ENCODE data around the gene JPT1. TPM values are rescaled to one million over a fixed set of nuclear protein-coding genes. Genes with fewer than 3 reads are reported as not detected.
A peak's percentile ranks its signal among the peaks of the same experiment; 100 is the strongest.

JPT1 gene
- total and polyA plus RNA-seq, 2 donors (not counting 3 experiments of a cell fraction or from before 2014, with no cell fraction given), result 212 to 352 TPM

- peak overlapping the region; percentile 99 for H3K4me2 ChIP-seq (ENCODE audit: insufficient read depth, low read length)
- POLR2A ChIA-PET, result no interaction called here
Measured at GRCh38 chr17:75181110-75181509, 26.8 kb upstream of the JPT1 start.

More at GRCh38 chr17:75181110-75181509, 26.8 kb upstream of the JPT1 start:
- no peak for TF ChIP-seq CTCF (IDR thresholded peaks at IDR 0.05; ENCODE audit: extremely low read depth in 1 of 2, insufficient read depth in 1 of 2, low read depth in 1 of 2, low read length in 2 of 2)
- no peak for TF ChIP-seq GATA2 (IDR thresholded peaks at IDR 0.05; ENCODE audit: insufficient read depth, insufficient read length, low read depth, low read length)
- TF ChIP-seq POLR2AphosphoS5 (IDR thresholded peaks at IDR 0.05; ENCODE audit: insufficient read depth, low read depth, low read length), result no peak
- TF ChIP-seq JUN (IDR thresholded peaks at IDR 0.05; ENCODE audit: borderline replicate concordance, insufficient read depth, insufficient read length, low read depth), result no peak
- no peak for TF ChIP-seq EZH2 (IDR thresholded peaks at IDR 0.05; ENCODE audit: borderline replicate concordance, low read depth, low read length, severe bottlenecking)
- TF ChIP-seq, protein P1, sequence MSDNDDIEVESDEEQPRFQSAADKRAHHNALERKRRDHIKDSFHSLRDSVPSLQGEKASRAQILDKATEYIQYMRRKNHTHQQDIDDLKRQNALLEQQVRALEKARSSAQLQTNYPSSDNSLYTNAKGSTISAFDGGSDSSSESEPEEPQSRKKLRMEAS (IDR thresholded peaks at IDR 0.05; ENCODE audit: insufficient read depth, insufficient read length), result no peak
- Histone ChIP-seq H3K4me3 (replicated peaks in 1 of 3; ENCODE audit: insufficient read depth in 1 of 3, low read depth in 1 of 3, low read length in 3 of 3) (peak overlapping the region; percentile 69 to 95 (median 88)), H2AFZ (ENCODE audit: low read depth, low read length) (no peak overlapping the region), H4K20me1 (replicated peaks; ENCODE audit: control insufficient read depth, extremely low read depth, insufficient read depth, low read length) (peaks cover 5% of the 10 kb centered on the region), H3K27ac (ENCODE audit: insufficient read depth, low read depth, low read length) (no peak overlapping the region), H3K36me3 (ENCODE audit: control insufficient read depth in 2 of 2, extremely low read depth in 1 of 2, insufficient read depth in 2 of 2, low read length in 2 of 2) (peaks cover 5 to 7% of the 10 kb centered on the region in 2 experiments), H3K9ac (replicated peaks; ENCODE audit: extremely low read depth, insufficient read depth, low read length) (peak overlapping the region; percentile 96), H3K79me2 (ENCODE audit: control insufficient read depth, insufficient read depth, low read length) (peaks cover 59% of the 10 kb centered on the region), H3K9me1 (replicated peaks; ENCODE audit: control insufficient read depth, extremely low read depth, insufficient read depth, low read length) (no peaks in the 10 kb centered on the region), H3K4me1 (ENCODE audit: control insufficient read depth, extremely low read depth, insufficient read depth, low read length) (peaks cover 10% of the 10 kb centered on the region), H3K9me3 (replicated peaks; ENCODE audit: control insufficient read depth, insufficient read depth, low read length) (no peaks in the 10 kb centered on the region), H3K27me3 (ENCODE audit: control insufficient read depth in 2 of 2, insufficient read depth in 2 of 2, low read length in 2 of 2) (no peaks in the 10 kb centered on the region)
- DNase-seq (ENCODE audit: low read depth, low spot score) (peak; percentile 23), FAIRE-seq (no peak)
- no TSS peak for BruUV-seq (replicated peaks)
- dilution Hi-C loops (cut with MboI; ENCODE audit: extremely low pct_ligation_motif_present, low sequenced_read_pairs) (no loop called here), intact Hi-C loops (cut with micrococcal nuclease) (loop anchor here (5.0 kb wide), 2 partner anchors 74 to 134 kb away; partner anchors contain the start of genes ARMC7, ATP5PD and KCTD2)
- CTCF ChIA-PET, result interaction anchor here (1.9 to 3.0 kb wide), 4 partner anchors 9 to 67 kb away, joined by 6 to 14 read pairs (median 10); no protein-coding TSS in a partner anchor
